ENCODE data around the gene IRF1.
A peak's percentile ranks its signal among the peaks of the same experiment; 100 is the strongest.

The IRF1 gene

DNA sequence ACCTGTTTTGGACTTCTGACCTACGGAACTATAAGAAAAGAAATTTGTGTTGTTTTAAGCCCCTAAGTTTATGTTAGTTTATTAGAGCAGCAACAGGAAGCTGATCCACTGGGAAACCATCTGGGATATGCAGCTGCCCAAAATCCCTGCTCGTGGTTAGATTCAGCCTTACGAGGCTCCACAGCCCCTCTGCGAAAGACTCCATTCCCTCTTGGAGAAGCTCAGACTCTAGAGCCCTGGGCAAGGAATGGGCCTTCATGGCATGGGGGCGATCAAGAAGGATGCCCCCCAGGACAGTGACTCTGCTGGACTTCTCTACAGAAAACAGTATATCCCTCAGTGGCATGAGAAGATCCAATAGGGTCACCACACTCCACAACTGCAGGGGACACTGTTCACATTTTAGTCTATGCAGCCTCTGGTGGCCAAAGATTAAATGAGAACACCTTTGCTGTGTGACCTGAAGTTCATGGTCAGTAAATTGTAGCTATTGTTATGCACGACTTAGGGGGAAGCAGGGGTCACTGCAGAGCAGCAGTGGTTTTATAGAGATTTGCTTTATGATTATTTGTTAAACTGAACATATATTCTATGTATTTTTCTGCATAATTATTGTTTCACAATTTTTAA, 21.1 kb downstream of the IRF1 start:
- TF ChIP-seq, protein P1, sequence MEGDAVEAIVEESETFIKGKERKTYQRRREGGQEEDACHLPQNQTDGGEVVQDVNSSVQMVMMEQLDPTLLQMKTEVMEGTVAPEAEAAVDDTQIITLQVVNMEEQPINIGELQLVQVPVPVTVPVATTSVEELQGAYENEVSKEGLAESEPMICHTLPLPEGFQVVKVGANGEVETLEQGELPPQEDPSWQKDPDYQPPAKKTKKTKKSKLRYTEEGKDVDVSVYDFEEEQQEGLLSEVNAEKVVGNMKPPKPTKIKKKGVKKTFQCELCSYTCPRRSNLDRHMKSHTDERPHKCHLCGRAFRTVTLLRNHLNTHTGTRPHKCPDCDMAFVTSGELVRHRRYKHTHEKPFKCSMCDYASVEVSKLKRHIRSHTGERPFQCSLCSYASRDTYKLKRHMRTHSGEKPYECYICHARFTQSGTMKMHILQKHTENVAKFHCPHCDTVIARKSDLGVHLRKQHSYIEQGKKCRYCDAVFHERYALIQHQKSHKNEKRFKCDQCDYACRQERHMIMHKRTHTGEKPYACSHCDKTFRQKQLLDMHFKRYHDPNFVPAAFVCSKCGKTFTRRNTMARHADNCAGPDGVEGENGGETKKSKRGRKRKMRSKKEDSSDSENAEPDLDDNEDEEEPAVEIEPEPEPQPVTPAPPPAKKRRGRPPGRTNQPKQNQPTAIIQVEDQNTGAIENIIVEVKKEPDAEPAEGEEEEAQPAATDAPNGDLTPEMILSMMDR (IDR thresholded peaks at IDR 0.05; ENCODE audit: low read length, missing control alignments), result no peak

DNA sequence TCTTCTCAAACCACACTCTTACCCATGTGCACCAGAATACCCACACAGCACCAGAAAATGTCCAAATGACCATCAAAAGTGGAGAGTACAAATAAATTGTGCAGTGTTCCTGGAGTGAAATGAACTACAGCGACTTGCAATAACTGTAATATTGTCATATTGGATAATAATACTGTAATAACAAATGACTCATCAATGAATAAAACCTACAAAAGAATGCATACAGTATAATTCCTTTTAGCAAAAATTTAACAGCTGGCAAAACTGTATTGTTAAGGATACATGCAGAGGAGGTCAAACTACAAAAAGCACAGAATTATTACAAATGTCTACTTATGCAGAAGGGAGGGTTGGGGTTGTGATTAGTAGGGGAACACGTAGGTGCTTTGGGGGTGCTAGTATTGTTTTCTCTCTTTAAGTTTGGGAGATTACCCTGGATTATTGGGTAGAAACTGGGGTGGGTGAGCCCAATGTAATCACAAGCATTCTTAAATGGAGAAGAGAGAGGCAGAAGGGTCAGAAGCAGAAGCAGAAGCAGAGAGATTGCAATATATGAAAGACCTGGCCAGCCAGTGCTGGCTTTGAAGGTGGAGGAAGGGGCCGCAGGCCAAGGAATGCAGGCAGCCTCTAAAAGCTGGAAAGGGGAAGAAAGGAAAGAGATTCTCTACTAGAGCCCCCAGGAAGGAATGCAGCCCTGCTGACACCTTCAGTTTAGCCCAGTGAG, 21.8 kb downstream of the IRF1 start:
- TF ChIP-seq, protein P1 (IDR thresholded peaks at IDR 0.05; ENCODE audit: low read length, missing control alignments), result no peak
- no peak overlapping the region for H3K4me3 ChIP-seq (replicated peaks; ENCODE audit: low read depth, low read length)
- no peak for DNase-seq (ENCODE audit: low read depth)

More for the DNA sequence above, 21.1 kb downstream of the IRF1 start:
- DNase-seq (ENCODE audit: low read depth), result no peak
- H3K4me3 ChIP-seq (replicated peaks; ENCODE audit: low read depth, low read length), result no peak overlapping the region

DNA sequence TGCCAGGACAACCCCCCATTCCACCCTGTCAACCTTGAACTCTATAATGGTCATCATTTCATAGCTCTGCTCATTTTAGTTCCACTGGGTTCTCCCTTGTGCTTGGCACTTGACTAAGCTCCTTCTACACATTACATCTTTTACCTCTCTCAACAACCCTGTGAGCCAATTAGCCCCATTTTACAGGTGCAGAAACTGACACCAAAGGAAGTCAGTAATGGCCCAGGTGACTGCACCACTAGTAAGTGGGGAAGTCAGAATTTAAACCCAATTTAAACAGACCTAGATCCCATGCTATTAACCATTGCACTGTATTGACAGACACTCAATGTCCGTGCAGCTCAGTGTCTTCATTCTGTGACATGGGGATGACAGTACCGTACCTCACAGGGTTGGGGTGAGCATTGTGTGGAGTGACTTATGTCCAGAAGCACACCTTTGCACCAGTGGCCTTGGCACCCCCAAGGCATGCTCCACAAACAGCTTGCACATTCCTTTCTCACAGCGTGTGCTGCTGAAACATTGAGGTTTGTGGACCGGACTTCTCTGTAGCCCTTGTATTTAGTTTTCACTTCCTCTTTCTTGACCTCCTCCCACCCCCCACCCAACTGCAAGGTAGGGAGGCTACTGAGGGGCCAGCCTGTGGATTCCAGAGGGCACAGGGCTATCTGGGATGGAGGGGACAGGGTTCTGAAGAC, 23.1 kb downstream of the IRF1 start:
- TF ChIP-seq, protein P1 (IDR thresholded peaks at IDR 0.05; ENCODE audit: low read length, missing control alignments), result no peak
- H3K4me3 ChIP-seq (replicated peaks; ENCODE audit: low read depth, low read length), result no peak overlapping the region
- DNase-seq (ENCODE audit: low read depth), result no peak

DNA sequence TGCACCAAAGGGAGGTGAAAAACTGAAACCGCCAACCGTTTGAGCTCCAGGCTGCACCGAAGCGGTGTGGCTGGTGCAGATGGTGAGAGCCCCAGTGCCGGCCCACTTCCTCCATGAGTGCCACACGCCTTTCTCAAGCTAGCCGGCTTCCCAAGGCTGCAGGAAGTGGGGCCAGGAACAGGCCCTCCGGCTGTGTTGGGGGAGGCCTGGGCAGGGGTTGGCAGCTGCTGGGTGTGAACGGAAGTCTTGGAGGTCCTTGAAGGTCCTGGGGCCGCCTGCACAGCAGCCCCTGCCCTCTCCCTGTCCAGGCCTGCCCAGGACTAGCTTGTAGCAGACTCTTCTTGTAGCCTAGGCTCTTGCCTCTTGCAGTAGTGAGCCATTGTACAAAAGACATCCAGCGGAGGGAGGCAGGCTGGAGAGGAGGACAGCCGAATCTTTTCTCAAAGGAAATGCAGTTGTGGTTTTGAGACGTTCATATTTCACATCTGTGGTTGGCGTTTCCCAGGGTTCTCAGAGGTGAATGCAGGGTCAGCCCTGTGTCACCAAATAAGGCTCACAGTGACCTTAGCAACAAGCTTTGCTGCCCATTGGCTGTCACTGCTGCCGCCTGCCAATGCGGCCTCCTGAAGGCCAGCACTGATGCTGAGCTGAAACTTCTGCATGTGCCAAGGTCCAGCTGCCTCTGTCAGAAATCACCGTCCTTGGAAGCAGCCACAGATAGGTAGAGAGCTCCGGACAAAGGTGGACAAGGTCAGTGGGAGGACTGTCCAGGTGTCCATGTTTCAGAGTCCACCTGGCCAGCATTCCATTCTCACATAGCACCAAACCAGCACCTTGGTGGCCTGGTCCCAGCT, 23.9 kb downstream of the IRF1 start:
- H3K4me3 ChIP-seq (replicated peaks; ENCODE audit: low read depth, low read length), result no peak overlapping the region
- peak; percentile 42 for DNase-seq (ENCODE audit: low read depth)
- TF ChIP-seq, protein P1 (IDR thresholded peaks at IDR 0.05; ENCODE audit: low read length, missing control alignments), result no peak

DNA sequence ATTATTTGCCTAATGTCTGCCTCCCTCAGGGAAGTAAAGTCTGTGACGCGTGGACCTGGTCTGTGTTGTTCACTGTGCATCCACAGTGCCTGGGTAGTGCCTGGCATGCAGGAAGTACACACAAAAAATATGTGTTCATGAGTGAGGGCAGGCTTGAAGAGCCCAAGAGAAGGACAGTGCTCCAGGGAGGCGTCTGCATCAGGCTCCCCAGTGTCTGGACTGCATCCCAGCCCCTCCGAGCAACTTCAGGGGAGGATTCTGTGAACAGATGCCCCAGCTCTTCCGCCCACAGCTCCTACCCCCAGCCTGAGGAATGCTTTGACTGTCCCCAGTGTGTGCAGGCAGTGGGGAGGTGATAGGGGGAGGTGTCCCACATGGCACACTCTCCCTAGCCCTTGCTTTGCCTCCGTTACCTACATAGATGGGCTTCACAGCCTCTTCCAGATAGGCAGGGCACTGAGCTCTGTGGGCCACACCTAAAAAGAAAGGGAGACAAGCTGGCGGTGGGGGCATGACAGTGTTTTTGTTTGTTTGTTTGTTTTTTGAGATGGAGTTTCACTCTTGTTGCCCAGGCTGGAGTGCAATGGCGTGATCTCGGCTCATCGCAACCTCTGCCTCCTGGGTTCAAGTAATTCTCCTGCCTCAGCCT, 25.4 kb downstream of the IRF1 start:
- no peak overlapping the region for H3K4me3 ChIP-seq (replicated peaks; ENCODE audit: low read depth, low read length)
- TF ChIP-seq, protein P1 (IDR thresholded peaks at IDR 0.05; ENCODE audit: low read length, missing control alignments), result no peak

More for the DNA sequence above, 25.4 kb downstream of the IRF1 start:
- no peak for DNase-seq (ENCODE audit: low read depth)
